GM23338 (cell line): ENCODE results near the gene LTA4H. TPM values are rescaled to one million over a fixed set of nuclear protein-coding genes. Genes with fewer than 3 reads are reported as not detected.

ENCODE experiments used
- ATAC-seq: fragments of 200-7000 bp; cut with Tn5 transposase; 3 replicates; pipeline ENCODE4 v1.9.1; 2020
- DNase-seq: peaks from one replicate; pipeline ENCODE4 v3.0.0-alpha.2; 2015; ENCODE audit warnings: low spot score
- H2AFZ ChIP-seq: fragments of 200-600 bp; sonication (generic); 2 replicates; pipeline ENCODE4 v1.8.0; 2016; ENCODE audit warnings: antibody characterized with exemption, mild to moderate bottlenecking, moderate library complexity
- H3F3A ChIP-seq: fragments of 200-600 bp; sonication (generic); replicated peaks from 2 replicates; pipeline ENCODE4 v1.8.0; 2017; ENCODE audit warnings: antibody characterized with exemption, mixed run types, low read depth
- H3K27ac ChIP-seq: fragments of 200-600 bp; sonication (generic); 2 replicates; pipeline ENCODE4 v1.6.1; 2016; ENCODE audit warnings: low read depth
- H3K27me3 ChIP-seq: fragments of 200-600 bp; sonication (generic); 2 replicates; pipeline ENCODE4 v1.8.0; 2016; ENCODE audit warnings: mild to moderate bottlenecking, mixed run types, moderate library complexity; ENCODE audit not compliant: insufficient read depth
- H3K36me3 ChIP-seq: fragments of 200-600 bp; sonication (generic); 2 replicates; pipeline ENCODE4 v1.8.0; 2016; ENCODE audit warnings: mild to moderate bottlenecking; ENCODE audit not compliant: insufficient read depth
- H3K4me1 ChIP-seq: fragments of 200-600 bp; sonication (generic); 2 replicates; pipeline ENCODE4 v1.8.0; 2016; ENCODE audit warnings: mild to moderate bottlenecking, moderate library complexity; ENCODE audit not compliant: insufficient read depth
- H3K4me2 ChIP-seq: fragments of 200-600 bp; sonication (generic); 2 replicates; pipeline ENCODE4 v1.7.1; 2017; ENCODE audit warnings: mixed run types
- H3K4me3 ChIP-seq: fragments of 200-600 bp; sonication (generic); 2 replicates; pipeline ENCODE4 v1.6.1; 2016; ENCODE audit warnings: mixed run types
- H3K79me2 ChIP-seq: fragments of 200-600 bp; sonication (generic); replicated peaks from 2 replicates; pipeline ENCODE4 v1.8.0; 2017; ENCODE audit warnings: mild to moderate bottlenecking; ENCODE audit not compliant: insufficient read depth
- H3K9me2 ChIP-seq: fragments of 200-600 bp; sonication (generic); 2 replicates; pipeline ENCODE4 v1.8.0; 2017; ENCODE audit not compliant: insufficient read depth
- H4K20me1 ChIP-seq: fragments of 200-600 bp; sonication (generic); replicated peaks from 2 replicates; pipeline ENCODE4 v1.8.0; 2017; ENCODE audit warnings: mild to moderate bottlenecking; ENCODE audit not compliant: insufficient read depth
- H3K27ac Mint-ChIP-seq: 2 replicates; pipeline ENCODE4 v1.8.0; 2020; ENCODE audit warnings: inconsistent platforms, mild to moderate bottlenecking, moderate library complexity, mixed read lengths
- H3K27me3 Mint-ChIP-seq: 3 replicates; pipeline ENCODE4 v1.8.0; 2022; ENCODE audit warnings: low read depth, mild to moderate bottlenecking, moderate library complexity, mixed read lengths, inconsistent platforms; ENCODE audit not compliant: insufficient read depth, poor library complexity
- H3K36me3 Mint-ChIP-seq: 3 replicates; pipeline ENCODE4 v1.8.0; 2021; ENCODE audit warnings: low read depth, mild to moderate bottlenecking, inconsistent platforms, moderate library complexity, mixed read lengths
- H3K4me1 Mint-ChIP-seq: 3 replicates; pipeline ENCODE4 v1.8.0; 2020; ENCODE audit warnings: mild to moderate bottlenecking, inconsistent platforms, mixed read lengths
- H3K4me3 Mint-ChIP-seq: 3 replicates; pipeline ENCODE4 v1.8.0; 2021; ENCODE audit warnings: moderate library complexity, mild to moderate bottlenecking, inconsistent platforms, mixed read lengths
- H3K9me3 Mint-ChIP-seq: 3 replicates; pipeline ENCODE4 v1.8.0; 2020; ENCODE audit warnings: moderate library complexity, mild to moderate bottlenecking, inconsistent platforms, mixed read lengths
- CREB1 ChIP-seq: fragments of 250-450 bp; sonication (Bioruptor Pico); IDR thresholded peaks from 2 replicates; pipeline ENCODE4 v1.5.0; 2020; ENCODE audit warnings: low read depth, mild to moderate bottlenecking, moderate library complexity
- EZH2 ChIP-seq: fragments of 200-600 bp; sonication (generic); IDR thresholded peaks from one replicate; pipeline ENCODE4 v1.8.0; 2017; ENCODE audit warnings: antibody characterized with exemption, mild to moderate bottlenecking, low read depth; ENCODE audit not compliant: unreplicated experiment
- EZH2phosphoT487 ChIP-seq: fragments of 200-600 bp; sonication (generic); IDR thresholded peaks from one replicate; pipeline ENCODE4 v1.8.1; 2018; ENCODE audit warnings: antibody characterized with exemption; ENCODE audit not compliant: unreplicated experiment
- JUNB ChIP-seq: IDR thresholded peaks from one replicate; pipeline ENCODE4 v1.6.1; 2016; ENCODE audit warnings: antibody characterized with exemption; ENCODE audit not compliant: unreplicated experiment
- NANOG ChIP-seq: IDR thresholded peaks from 2 replicates; pipeline ENCODE4 v1.6.1; 2016; ENCODE audit warnings: antibody characterized with exemption, borderline replicate concordance
- POLR2AphosphoS5 ChIP-seq: IDR thresholded peaks from 2 replicates; pipeline ENCODE4 v1.6.1; 2016; ENCODE audit warnings: antibody characterized with exemption, low read depth
- STAT1 ChIP-seq: IDR thresholded peaks from one replicate; pipeline ENCODE4 v1.6.1; 2016; ENCODE audit warnings: antibody characterized with exemption; ENCODE audit not compliant: unreplicated experiment
- ZNF114 ChIP-seq: fragments of 250-450 bp; sonication (Bioruptor Pico); IDR thresholded peaks from 2 replicates; pipeline ENCODE4 v1.5.0; 2020; ENCODE audit warnings: mild to moderate bottlenecking, moderate library complexity
- ZNF331 ChIP-seq: fragments of 250-450 bp; sonication (Bioruptor Pico); IDR thresholded peaks from 2 replicates; pipeline ENCODE4 v1.5.0; 2020; ENCODE audit warnings: low read depth, mild to moderate bottlenecking, moderate library complexity
- polyA plus RNA-seq: library from polyadenylated mRNA; unstranded; fragments of >200 nt; fragmentation: Nextera tagmentation; extraction: Ambion mirVana; gene quantifications from 2 replicates; pipeline ENCODE4 v1.2.1, GENCODE V29; 2016
- total RNA-seq: library from RNA; depleted of rRNA; stranded (reverse); fragments of >200 nt; shearing (Covaris generic); gene quantifications from 2 replicates; pipeline ENCODE4 v1.2.3, GENCODE V29; 2014
- TF ChIP-seq, protein P1 (sequence below), 2 experiments: fragments of 200-600 bp in 1 of 2; sonication (generic) in 1 of 2; conservative IDR thresholded peaks; 2 replicates each; pipeline versions ENCODE4 v1.5.1 to v1.6.1; 2016 to 2017; ENCODE audit warnings: antibody characterized with exemption in 2 of 2, low read depth in 2 of 2, mild to moderate bottlenecking in 2 of 2, moderate library complexity in 1 of 2
- TF ChIP-seq, protein P2 (sequence below): fragments of 250-450 bp; sonication (Bioruptor Pico); IDR thresholded peaks from 2 replicates; pipeline ENCODE4 v1.5.0; 2020; ENCODE audit warnings: mild to moderate bottlenecking, moderate library complexity
- TF ChIP-seq, protein P3 (sequence below): IDR thresholded peaks from one replicate; pipeline ENCODE4 v1.6.1; 2018; ENCODE audit warnings: antibody characterized with exemption; ENCODE audit not compliant: unreplicated experiment
- TF ChIP-seq, protein P4 (sequence below): IDR thresholded peaks from 2 replicates; pipeline ENCODE4 v1.6.1; 2016; ENCODE audit warnings: antibody characterized with exemption

The LTA4H gene
- total and polyA plus RNA-seq, 2 experiments from 2014 or later, result 84.4 to 189 TPM

DNA sequence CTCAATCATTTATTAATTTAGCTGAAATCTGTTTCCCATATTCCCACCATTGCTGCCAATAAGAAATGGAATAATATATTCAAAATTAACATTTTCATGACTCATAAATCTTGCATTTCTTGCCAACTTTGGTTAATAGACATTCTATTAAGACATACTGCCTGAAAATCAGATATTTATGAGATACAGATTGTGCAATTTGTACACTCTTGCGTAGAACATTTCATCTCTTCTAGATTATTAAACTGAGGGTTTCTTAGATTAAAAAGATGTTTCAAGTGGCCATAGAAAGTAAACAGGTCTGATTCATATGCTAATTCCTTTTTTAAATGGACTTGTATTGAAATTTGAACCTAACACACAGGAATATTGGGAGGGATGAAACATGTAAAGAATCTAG is 9.1 kb downstream of the LTA4H start:
- Histone ChIP-seq H3K4me2 (no peak overlapping the region), H3K27me3 (no peaks in the 10 kb centered on the region), H2AFZ (no peak overlapping the region), H3K9me2 (no peaks in the 10 kb centered on the region), H3F3A (no peaks in the 10 kb centered on the region), H3K27ac (no peak overlapping the region), H3K36me3 (peaks cover 37% of the 10 kb centered on the region), H4K20me1 (peaks cover 5% of the 10 kb centered on the region; the same call in 1 of the 2 replicates), H3K4me3 (no peak overlapping the region), H3K4me1 (no peaks in the 10 kb centered on the region), H3K79me2 (peaks cover 23% of the 10 kb centered on the region)
- H3K4me1 Mint-ChIP-seq, result no peaks in the 10 kb centered on the region
- no peaks in the 10 kb centered on the region for H3K27me3 Mint-ChIP-seq
- H3K27ac Mint-ChIP-seq, result no peak overlapping the region
- no peak overlapping the region for H3K4me3 Mint-ChIP-seq
- DNase-seq, result no peak
- H3K9me3 Mint-ChIP-seq, result no peaks in the 10 kb centered on the region
- peaks cover 54% of the 10 kb centered on the region for H3K36me3 Mint-ChIP-seq
- TF ChIP-seq, protein P1, sequence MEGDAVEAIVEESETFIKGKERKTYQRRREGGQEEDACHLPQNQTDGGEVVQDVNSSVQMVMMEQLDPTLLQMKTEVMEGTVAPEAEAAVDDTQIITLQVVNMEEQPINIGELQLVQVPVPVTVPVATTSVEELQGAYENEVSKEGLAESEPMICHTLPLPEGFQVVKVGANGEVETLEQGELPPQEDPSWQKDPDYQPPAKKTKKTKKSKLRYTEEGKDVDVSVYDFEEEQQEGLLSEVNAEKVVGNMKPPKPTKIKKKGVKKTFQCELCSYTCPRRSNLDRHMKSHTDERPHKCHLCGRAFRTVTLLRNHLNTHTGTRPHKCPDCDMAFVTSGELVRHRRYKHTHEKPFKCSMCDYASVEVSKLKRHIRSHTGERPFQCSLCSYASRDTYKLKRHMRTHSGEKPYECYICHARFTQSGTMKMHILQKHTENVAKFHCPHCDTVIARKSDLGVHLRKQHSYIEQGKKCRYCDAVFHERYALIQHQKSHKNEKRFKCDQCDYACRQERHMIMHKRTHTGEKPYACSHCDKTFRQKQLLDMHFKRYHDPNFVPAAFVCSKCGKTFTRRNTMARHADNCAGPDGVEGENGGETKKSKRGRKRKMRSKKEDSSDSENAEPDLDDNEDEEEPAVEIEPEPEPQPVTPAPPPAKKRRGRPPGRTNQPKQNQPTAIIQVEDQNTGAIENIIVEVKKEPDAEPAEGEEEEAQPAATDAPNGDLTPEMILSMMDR (conservative IDR thresholded peaks at IDR 0.05; ENCODE audit: low read depth in 2 of 2), result no peak
- TF ChIP-seq EZH2 (no peak), STAT1 (no peak), NANOG (no peak), POLR2AphosphoS5 (no peak), ZNF331 (CRISPR knock-in tag) (no peak), EZH2phosphoT487 (no peak), CREB1 (no peak), JUNB (no peak), ZNF114 (no peak)
- TF ChIP-seq, protein P2, sequence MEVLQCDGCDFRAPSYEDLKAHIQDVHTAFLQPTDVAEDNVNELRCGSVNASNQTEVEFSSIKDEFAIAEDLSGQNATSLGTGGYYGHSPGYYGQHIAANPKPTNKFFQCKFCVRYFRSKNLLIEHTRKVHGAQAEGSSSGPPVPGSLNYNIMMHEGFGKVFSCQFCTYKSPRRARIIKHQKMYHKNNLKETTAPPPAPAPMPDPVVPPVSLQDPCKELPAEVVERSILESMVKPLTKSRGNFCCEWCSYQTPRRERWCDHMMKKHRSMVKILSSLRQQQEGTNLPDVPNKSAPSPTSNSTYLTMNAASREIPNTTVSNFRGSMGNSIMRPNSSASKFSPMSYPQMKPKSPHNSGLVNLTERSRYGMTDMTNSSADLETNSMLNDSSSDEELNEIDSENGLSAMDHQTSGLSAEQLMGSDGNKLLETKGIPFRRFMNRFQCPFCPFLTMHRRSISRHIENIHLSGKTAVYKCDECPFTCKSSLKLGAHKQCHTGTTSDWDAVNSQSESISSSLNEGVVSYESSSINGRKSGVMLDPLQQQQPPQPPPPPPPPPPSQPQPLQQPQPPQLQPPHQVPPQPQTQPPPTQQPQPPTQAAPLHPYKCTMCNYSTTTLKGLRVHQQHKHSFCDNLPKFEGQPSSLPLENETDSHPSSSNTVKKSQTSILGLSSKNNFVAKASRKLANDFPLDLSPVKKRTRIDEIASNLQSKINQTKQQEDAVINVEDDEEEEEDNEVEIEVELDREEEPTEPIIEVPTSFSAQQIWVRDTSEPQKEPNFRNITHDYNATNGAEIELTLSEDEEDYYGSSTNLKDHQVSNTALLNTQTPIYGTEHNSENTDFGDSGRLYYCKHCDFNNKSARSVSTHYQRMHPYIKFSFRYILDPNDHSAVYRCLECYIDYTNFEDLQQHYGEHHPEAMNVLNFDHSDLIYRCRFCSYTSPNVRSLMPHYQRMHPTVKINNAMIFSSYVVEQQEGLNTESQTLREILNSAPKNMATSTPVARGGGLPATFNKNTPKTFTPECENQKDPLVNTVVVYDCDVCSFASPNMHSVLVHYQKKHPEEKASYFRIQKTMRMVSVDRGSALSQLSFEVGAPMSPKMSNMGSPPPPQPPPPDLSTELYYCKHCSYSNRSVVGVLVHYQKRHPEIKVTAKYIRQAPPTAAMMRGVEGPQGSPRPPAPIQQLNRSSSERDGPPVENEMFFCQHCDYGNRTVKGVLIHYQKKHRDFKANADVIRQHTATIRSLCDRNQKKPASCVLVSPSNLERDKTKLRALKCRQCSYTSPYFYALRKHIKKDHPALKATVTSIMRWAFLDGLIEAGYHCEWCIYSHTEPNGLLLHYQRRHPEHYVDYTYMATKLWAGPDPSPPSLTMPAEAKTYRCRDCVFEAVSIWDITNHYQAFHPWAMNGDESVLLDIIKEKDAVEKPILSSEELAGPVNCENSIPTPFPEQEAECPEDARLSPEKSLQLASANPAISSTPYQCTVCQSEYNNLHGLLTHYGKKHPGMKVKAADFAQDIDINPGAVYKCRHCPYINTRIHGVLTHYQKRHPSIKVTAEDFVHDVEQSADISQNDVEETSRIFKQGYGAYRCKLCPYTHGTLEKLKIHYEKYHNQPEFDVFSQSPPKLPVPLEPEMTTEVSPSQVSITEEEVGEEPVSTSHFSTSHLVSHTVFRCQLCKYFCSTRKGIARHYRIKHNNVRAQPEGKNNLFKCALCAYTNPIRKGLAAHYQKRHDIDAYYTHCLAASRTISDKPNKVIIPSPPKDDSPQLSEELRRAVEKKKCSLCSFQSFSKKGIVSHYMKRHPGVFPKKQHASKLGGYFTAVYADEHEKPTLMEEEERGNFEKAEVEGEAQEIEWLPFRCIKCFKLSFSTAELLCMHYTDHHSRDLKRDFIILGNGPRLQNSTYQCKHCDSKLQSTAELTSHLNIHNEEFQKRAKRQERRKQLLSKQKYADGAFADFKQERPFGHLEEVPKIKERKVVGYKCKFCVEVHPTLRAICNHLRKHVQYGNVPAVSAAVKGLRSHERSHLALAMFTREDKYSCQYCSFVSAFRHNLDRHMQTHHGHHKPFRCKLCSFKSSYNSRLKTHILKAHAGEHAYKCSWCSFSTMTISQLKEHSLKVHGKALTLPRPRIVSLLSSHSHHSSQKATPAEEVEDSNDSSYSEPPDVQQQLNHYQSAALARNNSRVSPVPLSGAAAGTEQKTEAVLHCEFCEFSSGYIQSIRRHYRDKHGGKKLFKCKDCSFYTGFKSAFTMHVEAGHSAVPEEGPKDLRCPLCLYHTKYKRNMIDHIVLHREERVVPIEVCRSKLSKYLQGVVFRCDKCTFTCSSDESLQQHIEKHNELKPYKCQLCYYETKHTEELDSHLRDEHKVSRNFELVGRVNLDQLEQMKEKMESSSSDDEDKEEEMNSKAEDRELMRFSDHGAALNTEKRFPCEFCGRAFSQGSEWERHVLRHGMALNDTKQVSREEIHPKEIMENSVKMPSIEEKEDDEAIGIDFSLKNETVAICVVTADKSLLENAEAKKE (CRISPR knock-in tag), result no peak
- TF ChIP-seq, protein P3, sequence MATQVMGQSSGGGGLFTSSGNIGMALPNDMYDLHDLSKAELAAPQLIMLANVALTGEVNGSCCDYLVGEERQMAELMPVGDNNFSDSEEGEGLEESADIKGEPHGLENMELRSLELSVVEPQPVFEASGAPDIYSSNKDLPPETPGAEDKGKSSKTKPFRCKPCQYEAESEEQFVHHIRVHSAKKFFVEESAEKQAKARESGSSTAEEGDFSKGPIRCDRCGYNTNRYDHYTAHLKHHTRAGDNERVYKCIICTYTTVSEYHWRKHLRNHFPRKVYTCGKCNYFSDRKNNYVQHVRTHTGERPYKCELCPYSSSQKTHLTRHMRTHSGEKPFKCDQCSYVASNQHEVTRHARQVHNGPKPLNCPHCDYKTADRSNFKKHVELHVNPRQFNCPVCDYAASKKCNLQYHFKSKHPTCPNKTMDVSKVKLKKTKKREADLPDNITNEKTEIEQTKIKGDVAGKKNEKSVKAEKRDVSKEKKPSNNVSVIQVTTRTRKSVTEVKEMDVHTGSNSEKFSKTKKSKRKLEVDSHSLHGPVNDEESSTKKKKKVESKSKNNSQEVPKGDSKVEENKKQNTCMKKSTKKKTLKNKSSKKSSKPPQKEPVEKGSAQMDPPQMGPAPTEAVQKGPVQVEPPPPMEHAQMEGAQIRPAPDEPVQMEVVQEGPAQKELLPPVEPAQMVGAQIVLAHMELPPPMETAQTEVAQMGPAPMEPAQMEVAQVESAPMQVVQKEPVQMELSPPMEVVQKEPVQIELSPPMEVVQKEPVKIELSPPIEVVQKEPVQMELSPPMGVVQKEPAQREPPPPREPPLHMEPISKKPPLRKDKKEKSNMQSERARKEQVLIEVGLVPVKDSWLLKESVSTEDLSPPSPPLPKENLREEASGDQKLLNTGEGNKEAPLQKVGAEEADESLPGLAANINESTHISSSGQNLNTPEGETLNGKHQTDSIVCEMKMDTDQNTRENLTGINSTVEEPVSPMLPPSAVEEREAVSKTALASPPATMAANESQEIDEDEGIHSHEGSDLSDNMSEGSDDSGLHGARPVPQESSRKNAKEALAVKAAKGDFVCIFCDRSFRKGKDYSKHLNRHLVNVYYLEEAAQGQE, result no peak
- TF ChIP-seq, protein P4, sequence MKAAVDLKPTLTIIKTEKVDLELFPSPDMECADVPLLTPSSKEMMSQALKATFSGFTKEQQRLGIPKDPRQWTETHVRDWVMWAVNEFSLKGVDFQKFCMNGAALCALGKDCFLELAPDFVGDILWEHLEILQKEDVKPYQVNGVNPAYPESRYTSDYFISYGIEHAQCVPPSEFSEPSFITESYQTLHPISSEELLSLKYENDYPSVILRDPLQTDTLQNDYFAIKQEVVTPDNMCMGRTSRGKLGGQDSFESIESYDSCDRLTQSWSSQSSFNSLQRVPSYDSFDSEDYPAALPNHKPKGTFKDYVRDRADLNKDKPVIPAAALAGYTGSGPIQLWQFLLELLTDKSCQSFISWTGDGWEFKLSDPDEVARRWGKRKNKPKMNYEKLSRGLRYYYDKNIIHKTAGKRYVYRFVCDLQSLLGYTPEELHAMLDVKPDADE, result no peak
- ATAC-seq, result no peak
